ENCODE measurements around the gene ADH5. TPM values are rescaled to one million over a fixed set of nuclear protein-coding genes. Genes with fewer than 3 reads are reported as not detected.
"Not testable (repeated sequence)": the region's sequence is repeated elsewhere in the genome, so short reads cannot be mapped to it uniquely, and the experiment has no call there.

ADH5 gene
- total RNA-seq, 1 donor, result 55.5 TPM

- peak; percentile 13 to 40 (median 20) for DNase-seq (ENCODE audit: low read depth in 2 of 3, low spot score in 2 of 3)
Observed at GRCh38 chr4:99088023-99088449, 552 bp downstream of the ADH5 start.

GRCh38 chr4:99084595-99084994 lies 4.0 kb downstream of the ADH5 start:
- DNase-seq (ENCODE audit: low read depth in 2 of 3, low spot score in 2 of 3), result no peak

GRCh38 chr4:99082192-99082591 lies 6.4 kb downstream of the ADH5 start:
- no peak for DNase-seq (ENCODE audit: low read depth in 2 of 3, low spot score in 2 of 3)

DNA sequence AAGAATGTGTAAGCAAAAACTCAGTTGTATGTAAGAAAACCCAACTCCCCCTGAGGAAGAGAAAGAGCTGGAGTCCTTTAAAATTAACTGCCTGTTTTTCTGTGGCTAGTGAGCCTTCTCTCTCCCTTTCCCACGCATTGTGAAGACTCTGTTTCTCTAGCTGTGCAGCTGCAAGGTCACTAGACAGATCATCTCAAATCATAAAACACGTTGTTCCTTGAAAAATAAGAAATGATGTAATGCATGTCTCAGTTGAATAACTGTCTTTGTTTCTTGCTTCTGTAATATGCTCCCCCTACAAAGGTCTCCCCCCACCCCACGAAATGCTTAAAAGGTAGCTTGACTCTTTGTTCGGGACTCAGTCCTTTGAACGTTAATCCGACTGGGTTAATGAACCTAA lies 7.7 kb downstream of the ADH5 start:
- not testable (repeated sequence) for DNase-seq (ENCODE audit: low read depth in 2 of 3, low spot score in 2 of 3)

DNA sequence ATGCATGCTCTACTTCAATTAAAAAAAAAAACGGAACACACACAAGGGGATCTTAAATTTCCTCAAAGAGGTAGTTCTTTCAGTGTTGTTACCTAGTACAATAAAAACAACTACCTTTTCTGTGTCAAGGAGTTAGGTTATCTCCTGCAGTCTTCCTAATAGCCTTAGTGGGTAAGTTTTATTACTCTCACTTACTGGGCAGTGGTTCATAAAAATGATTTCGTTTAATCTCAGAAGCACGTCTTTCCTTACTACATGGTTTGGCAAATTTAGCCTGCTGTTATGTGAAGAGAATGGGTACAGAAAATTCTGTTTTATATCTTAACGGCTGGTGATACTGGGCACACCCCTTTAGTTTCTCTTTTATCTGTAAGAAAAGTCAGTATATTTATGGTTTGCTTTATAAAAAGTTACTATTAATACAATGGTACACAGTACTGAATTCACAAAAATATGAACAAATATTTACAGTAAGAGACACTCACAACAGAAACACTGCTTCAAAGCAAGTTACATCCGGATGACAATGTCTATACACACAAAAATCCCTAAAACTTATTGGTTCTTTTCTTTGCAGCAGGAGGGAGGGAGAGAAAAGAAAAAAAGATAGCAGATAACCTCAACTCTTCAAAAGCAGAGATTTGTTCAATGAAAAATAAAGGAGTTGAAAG lies 8.8 kb downstream of the ADH5 start:
- no peak for DNase-seq (ENCODE audit: low read depth in 2 of 3, low spot score in 2 of 3)

GRCh38 chr4:99078931-99079624 lies 9.5 kb downstream of the ADH5 start:
- no peak for DNase-seq (ENCODE audit: low read depth in 2 of 3, low spot score in 2 of 3)

DNA sequence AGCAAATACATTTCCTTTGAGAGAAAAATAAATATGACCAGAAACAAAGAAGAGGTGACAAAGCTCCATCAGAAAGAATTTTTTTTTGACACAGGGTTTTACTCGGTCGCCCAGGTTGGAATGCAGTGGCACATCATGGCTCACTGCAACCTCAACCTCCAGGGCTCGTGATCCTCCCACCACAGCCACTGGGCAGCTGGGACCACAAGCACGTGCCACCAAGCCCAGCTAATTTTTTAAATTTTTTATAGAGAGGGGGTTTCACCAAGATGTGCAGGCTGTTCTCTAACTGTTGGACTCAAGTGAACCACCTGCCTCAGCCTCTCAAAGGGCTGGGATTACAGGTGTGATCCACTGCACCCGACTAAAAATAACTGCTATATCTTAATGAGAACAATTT lies 10.3 kb downstream of the ADH5 start:
- no peak for DNase-seq (ENCODE audit: low read depth in 2 of 3, low spot score in 2 of 3)

- no peak for DNase-seq (ENCODE audit: low read depth in 2 of 3, low spot score in 2 of 3)
Observed at GRCh38 chr4:99077177-99077576, 11.4 kb downstream of the ADH5 start.

DNA sequence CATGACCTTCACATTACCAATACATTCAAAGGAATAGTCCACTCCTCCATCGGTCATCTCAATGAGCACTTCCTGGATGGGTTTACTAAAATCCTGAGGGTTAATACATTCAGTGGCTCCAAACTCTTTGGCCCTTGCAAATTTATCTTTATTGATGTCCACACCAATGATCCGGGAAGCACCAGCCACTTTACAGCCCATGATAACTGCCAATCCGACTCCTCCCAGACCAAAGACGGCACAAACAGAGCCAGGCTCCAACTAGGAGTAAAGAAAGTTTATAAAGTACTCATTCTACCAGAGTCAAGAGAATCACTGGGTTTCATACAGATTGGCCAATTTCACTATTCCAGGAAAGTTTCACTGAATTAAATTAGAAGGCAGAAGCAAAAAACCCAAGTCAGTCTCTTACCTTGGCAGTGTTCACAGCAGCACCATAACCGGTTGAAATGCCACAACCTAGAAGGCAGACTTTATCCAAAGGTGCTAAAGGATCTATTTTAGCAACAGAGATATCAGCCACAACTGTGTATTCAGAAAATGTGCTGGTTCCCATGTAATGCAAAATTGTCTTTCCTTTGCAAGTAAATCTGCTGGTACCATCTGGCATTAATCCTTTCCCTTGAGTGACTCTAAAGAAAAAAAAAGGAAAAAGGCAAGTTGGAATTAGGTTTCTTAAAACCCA lies 12.2 kb downstream of the ADH5 start:
- DNase-seq (ENCODE audit: low read depth in 2 of 3, low spot score in 2 of 3), result no peak

GRCh38 chr4:99074816-99075215 lies 13.8 kb downstream of the ADH5 start:
- DNase-seq (ENCODE audit: low read depth in 2 of 3, low spot score in 2 of 3), result no peak

- no peak for DNase-seq (ENCODE audit: low read depth in 2 of 3, low spot score in 2 of 3)
Observed at GRCh38 chr4:99071159-99071558, 17.4 kb downstream of the ADH5 start.

GRCh38 chr4:99067617-99068016 lies 21.0 kb downstream of the ADH5 start:
- DNase-seq (ENCODE audit: low read depth in 2 of 3, low spot score in 2 of 3), result no peak

- not testable (repeated sequence) for DNase-seq (ENCODE audit: low read depth in 2 of 3, low spot score in 2 of 3)
Observed at GRCh38 chr4:99065521-99065920, 23.1 kb downstream of the ADH5 start.

GRCh38 chr4:99062120-99062519 lies 26.5 kb downstream of the ADH5 start:
- no peak for DNase-seq (ENCODE audit: low read depth in 2 of 3, low spot score in 2 of 3)

DNA sequence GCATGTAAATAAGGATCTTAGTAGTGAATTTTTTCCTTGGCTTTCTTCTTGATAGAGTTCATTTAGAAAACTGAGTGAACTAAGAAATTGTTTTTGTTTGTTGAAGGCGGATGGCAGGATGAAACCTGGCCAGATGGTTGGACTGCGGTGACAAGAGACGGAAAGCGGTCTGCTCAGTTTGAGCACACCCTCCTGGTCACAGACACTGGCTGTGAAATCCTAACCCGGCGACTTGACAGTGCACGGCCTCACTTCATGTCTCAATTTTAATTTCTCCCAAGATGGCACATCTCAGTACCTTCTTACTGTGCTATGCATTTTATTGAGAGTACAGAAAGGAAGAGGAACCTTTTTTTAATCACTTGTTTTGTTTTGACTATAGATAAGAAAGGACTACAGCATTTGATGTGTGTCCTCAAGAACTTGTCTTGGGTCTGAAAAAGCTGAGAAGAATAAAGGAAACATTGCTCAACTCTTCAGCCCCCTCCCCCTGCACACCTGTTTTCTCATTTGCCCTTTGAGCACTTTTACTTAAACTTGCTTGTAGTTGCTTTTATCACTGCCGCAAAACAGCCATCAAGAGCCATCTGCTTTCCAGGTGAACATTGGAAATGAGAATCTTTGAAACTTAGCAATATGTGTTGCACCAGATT lies 27.4 kb downstream of the ADH5 start:
- no peak for DNase-seq (ENCODE audit: low read depth in 2 of 3, low spot score in 2 of 3)

- DNase-seq (ENCODE audit: low read depth in 2 of 3, low spot score in 2 of 3), result no peak
Observed at GRCh38 chr4:99059550-99059949, 29.0 kb downstream of the ADH5 start.

GRCh38 chr4:99058228-99058627 lies 30.4 kb downstream of the ADH5 start:
- no peak for DNase-seq (ENCODE audit: low read depth in 2 of 3, low spot score in 2 of 3)

GRCh38 chr4:99054428-99054994 lies 34.1 kb downstream of the ADH5 start:
- no peak for DNase-seq (ENCODE audit: low read depth in 2 of 3, low spot score in 2 of 3)

GRCh38 chr4:99052902-99053301 lies 35.7 kb downstream of the ADH5 start:
- no peak for DNase-seq (ENCODE audit: low read depth in 2 of 3, low spot score in 2 of 3)

DNA sequence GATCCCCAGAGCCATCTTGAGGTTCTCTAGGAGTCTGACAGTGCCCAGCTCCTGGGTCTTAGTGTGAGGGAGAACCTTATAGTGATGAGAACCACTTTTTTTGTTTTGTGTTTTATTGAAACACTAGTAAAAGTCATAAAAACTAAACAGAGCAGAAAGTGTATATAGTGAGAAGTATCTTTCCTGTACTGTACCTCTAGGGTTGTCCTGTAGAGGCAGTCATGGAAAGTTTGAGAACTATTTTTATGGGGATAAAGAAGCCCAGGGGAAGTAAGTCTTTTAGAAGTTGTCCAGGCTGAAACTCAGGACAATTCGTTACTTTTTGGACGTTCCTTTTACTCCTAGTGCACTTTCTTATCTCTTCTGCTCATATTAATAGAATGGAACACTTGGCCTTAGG lies 40.9 kb downstream of the ADH5 start:
- DNase-seq (ENCODE audit: low read depth in 2 of 3, low spot score in 2 of 3), result no peak

- DNase-seq (ENCODE audit: low read depth in 2 of 3, low spot score in 2 of 3), result peak in 2 of 3 donors; percentile 11 to 56
Observed at GRCh38 chr4:99043346-99043745, 45.2 kb downstream of the ADH5 start.

All from hematopoietic multipotent progenitor cell (in vitro differentiated cells).